Mesodermal cell (in vitro differentiated cells): ENCODE data around the gene TSPAN5.
A peak's percentile ranks its signal among the peaks of the same experiment; 100 is the strongest.

Experiments used
- H3K27ac ChIP-seq: 2 replicates; pipeline ENCODE4 v1.7.0; 2013; ENCODE audit warnings: mild to moderate bottlenecking, low read depth, low read length, moderate library complexity; ENCODE audit not compliant: severe bottlenecking
- H3K36me3 ChIP-seq: 2 replicates; pipeline ENCODE4 v1.7.1; 2013; ENCODE audit warnings: mild to moderate bottlenecking, low read length, moderate library complexity; ENCODE audit not compliant: control insufficient read depth, insufficient read depth
- H3K4me1 ChIP-seq: one replicate; pipeline ENCODE4 v1.7.1; 2013; ENCODE audit warnings: mild to moderate bottlenecking, low read length; ENCODE audit not compliant: insufficient read depth, control insufficient read depth, poor library complexity, severe bottlenecking
- H3K4me3 ChIP-seq: 2 replicates; pipeline ENCODE4 v1.7.0; 2013; ENCODE audit warnings: low read length, control low read depth, mild to moderate bottlenecking; ENCODE audit not compliant: insufficient read depth, poor library complexity, severe bottlenecking; ENCODE audit errors: extremely low read depth
- H3K9me3 ChIP-seq: 2 replicates; pipeline ENCODE4 v1.7.1; 2013; ENCODE audit warnings: mild to moderate bottlenecking, low read length, moderate library complexity; ENCODE audit not compliant: control insufficient read depth
- WGBS, 2 experiments: methylation state at CpG; one replicate each; pipeline ENCODE4 v1.1.5; 2013; ENCODE audit warnings: missing lambda C conversion rate in 2 of 2; ENCODE audit not compliant: insufficient coverage in 2 of 2; 5-methylcytosine and 5-hydroxymethylcytosine counted together

The TSPAN5 gene

DNA sequence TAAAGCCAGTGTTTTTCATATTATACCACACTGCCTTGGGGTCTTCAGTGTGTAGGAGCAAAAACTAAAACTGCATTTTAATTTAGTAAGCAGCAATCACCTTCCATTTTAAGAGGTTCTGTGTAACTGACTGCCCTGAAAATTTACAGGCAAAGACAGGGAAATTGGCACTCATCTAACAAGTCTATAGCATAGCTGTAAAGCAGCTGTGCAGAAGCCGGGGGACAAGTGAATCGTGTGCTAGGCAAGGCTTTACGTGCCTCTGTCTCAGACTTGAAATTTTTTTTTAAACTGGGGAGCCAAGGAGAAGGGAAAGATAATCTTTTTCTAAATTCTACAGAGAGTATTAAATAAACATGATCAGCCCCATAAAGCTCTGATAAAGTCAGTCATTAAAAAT is 39.7 kb downstream of the TSPAN5 start:
- H3K27ac ChIP-seq, result no peak overlapping the region
- no peaks in the 10 kb centered on the region for H3K36me3 ChIP-seq
- H3K4me1 ChIP-seq, result peaks cover 18% of the 10 kb centered on the region
- H3K9me3 ChIP-seq, result no peaks in the 10 kb centered on the region
- no CpG with 5 or more reads among the region's 3 CpGs for WGBS, 2 experiments
- H3K4me3 ChIP-seq, result no peak overlapping the region

DNA sequence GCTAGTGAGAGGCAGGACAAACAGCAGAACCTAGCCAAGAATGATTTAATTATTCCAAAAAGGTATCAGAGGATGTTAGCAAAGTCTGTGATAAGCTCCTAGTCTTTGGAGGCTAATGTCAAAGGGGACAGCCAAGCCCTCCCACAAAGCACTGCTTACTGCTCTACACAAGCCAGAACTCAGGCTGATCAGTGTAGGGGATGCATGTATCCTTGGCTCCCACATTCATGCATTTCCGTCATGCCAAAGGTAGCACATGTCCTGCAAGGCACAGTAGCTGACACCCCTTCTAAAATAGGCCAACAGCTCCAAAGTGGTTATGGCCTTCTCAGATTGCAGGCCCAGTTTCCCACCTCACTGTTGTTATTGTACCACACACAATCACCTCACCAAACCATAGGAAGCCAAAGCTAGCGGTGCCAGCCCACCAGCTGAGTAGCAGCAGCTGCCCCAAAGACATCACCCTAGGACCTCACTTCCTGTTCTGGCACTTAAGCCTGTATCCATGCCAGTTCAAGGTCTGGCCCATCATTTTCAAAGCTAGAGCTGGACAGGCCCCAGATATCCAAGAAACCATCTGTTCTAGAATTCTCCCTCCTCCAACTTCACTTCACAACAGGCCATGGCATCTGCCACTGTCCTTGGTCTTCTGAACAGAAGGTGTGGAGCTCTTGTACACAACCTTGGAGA is 40.9 kb downstream of the TSPAN5 start:
- no peaks in the 10 kb centered on the region for H3K9me3 ChIP-seq
- peaks cover 29% of the 10 kb centered on the region for H3K4me1 ChIP-seq
- 91 to 100% methylated on average over 1 to 2 of the region's 2 CpGs for WGBS, 2 experiments

DNA sequence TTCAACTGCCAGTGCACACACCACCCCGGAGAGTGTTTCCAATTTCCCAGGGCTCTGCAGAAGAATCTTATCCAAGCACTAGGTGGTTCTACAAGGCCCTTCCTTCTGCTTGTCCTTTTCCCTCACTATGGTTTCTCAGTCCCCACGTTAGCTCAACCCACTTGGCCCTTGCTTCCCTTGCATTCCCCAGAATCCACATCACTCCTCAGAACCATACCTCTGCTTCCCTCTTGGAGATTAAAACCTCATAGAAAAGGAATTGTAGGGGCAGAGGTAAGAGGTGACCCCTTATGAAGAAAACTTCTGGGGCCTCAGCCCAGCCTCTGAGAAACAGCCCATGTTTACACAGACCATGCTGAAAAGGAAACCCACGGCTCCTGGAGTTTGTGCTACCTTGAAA is 42.4 kb downstream of the TSPAN5 start:
- WGBS, 2 experiments, result 86 to 100% methylated on average over 2 to 3 of the region's 3 CpGs
- Histone ChIP-seq H3K27ac (no peak overlapping the region), H3K4me1 (peaks cover 40% of the 10 kb centered on the region), H3K9me3 (no peaks in the 10 kb centered on the region), H3K4me3 (no peak overlapping the region), H3K36me3 (no peaks in the 10 kb centered on the region)

More for the DNA sequence above, 40.9 kb downstream of the TSPAN5 start:
- H3K36me3 ChIP-seq, result no peaks in the 10 kb centered on the region
- no peak overlapping the region for H3K27ac ChIP-seq
- H3K4me3 ChIP-seq, result no peak overlapping the region

GRCh38 chr4:98614662-98615061 is 43.7 kb downstream of the TSPAN5 start:
- Histone ChIP-seq H3K27ac (no peak overlapping the region), H3K36me3 (no peaks in the 10 kb centered on the region), H3K4me3 (no peak overlapping the region), H3K4me1 (peaks cover 49% of the 10 kb centered on the region), H3K9me3 (no peaks in the 10 kb centered on the region)
- 92 to 93% methylated on average over 3 to 4 of the region's 4 CpGs for WGBS, 2 experiments

DNA sequence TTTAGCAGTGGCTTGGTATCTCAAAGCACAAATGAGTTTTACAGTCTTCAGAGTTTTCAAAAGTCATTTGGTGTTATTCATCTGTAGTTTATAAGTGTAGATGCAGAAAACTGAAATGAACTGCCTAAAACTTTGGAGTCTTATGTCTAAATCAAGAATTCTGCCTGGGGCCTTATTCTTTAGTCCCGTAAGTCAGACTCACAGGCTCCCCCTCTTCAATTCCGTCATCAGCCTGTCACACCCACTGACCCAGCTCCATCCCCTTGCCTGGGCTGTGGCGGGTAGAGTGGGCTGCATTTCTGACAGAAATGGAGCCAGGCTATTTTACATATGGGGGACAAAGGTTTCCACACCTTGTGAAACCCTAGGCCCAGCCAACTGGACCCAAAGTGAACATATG is 44.3 kb downstream of the TSPAN5 start:
- WGBS, 2 experiments, result 61 to 78% methylated on average over 1 to 3 of the region's 3 CpGs
- no peaks in the 10 kb centered on the region for H3K36me3 ChIP-seq
- no peak overlapping the region for H3K4me3 ChIP-seq
- no peaks in the 10 kb centered on the region for H3K9me3 ChIP-seq
- peak overlapping the region; percentile 37 for H3K27ac ChIP-seq
- peaks cover 54% of the 10 kb centered on the region for H3K4me1 ChIP-seq

DNA sequence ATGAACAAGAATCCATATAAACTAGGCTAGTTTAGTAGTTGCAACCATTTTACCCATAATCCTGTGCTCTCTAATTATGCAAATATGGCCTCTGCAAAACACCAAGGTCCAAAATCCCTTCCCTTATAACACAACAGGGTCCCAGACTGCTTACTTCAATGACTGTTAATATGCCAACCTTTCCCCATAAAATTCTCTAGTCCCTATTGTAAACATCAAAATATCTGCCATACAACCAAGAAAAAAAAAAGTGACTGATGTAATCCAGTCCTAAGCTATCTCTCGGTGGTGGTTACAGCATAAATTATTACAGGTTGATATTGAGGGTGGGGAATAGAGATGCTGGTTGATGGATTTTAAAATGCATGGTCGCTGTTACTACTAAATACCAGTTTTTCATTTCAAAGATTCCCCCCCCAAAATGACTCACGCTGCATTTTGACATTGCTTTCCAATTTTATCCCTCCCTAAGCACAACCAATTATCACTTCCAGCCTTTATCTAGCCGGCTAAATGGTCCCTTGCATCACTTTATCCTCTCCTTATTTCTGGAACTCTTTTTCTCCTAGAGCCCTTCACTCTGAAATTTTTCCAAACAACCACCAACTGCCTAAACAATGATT is 44.8 kb downstream of the TSPAN5 start:
- peaks cover 58% of the 10 kb centered on the region for H3K4me1 ChIP-seq
- no peaks in the 10 kb centered on the region for H3K36me3 ChIP-seq
- H3K27ac ChIP-seq, result peak overlapping the region; percentile 37
- no peaks in the 10 kb centered on the region for H3K9me3 ChIP-seq
- H3K4me3 ChIP-seq, result no peak overlapping the region
- 54 to 72% methylated on average over 2 to 3 of the region's 4 CpGs for WGBS, 2 experiments

GRCh38 chr4:98612318-98613250 is 45.8 kb downstream of the TSPAN5 start:
- Histone ChIP-seq H3K9me3 (no peaks in the 10 kb centered on the region), H3K27ac (peak overlapping the region; percentile 4), H3K4me1 (peaks cover 63% of the 10 kb centered on the region), H3K4me3 (no peak overlapping the region), H3K36me3 (no peaks in the 10 kb centered on the region)
- WGBS, 2 experiments, result 57 to 62% methylated on average over 7 to 10 of the region's 11 CpGs

GRCh38 chr4:98611677-98612317 is 46.6 kb downstream of the TSPAN5 start:
- H3K27ac ChIP-seq, result no peak overlapping the region
- 82 to 83% methylated on average over 2 to 4 of the region's 6 CpGs for WGBS, 2 experiments
- H3K9me3 ChIP-seq, result no peaks in the 10 kb centered on the region
- H3K4me1 ChIP-seq, result peaks cover 70% of the 10 kb centered on the region
- peaks cover 5% of the 10 kb centered on the region for H3K36me3 ChIP-seq
- H3K4me3 ChIP-seq, result no peak overlapping the region

DNA sequence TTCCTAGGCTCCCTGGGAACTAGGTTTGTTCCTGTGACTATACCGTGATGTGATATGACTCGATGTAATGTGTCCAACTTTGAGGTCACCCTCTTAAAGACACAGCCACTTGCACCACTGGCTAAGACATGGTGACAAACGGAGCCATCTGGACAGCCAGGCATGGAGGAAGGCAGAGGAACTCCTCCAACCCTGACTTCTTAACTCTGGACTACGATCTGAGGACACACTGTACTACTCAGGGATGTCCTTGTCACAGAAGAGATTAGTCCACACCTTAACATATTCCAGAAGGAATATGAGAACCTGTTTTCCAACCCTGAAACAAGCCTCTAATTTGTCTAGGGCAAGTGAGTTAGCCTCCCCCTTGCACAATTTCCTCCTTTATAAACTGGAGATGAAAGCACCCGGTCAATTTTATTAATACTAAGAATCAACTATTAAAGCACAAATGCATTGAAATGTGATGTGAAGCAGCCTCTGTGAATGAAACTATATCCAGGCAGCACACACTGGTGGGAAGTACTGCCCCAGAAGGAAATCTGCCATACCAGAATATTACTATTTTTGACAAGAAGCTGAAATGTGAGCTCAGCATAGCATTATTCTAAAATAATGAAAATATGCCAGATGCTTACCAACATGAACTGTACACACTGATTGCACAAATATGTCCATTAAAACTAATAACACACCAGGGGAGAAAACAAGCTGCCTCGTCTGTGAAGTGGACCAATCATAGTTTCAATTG is 47.3 kb downstream of the TSPAN5 start:
- WGBS, 2 experiments, result 96 to 98% methylated on average over 5 of the region's 6 CpGs
- Histone ChIP-seq H3K4me3 (no peak overlapping the region), H3K36me3 (peaks cover 5% of the 10 kb centered on the region), H3K4me1 (peaks cover 69% of the 10 kb centered on the region), H3K27ac (no peak overlapping the region), H3K9me3 (no peaks in the 10 kb centered on the region)

GRCh38 chr4:98610431-98610830 is 48.0 kb downstream of the TSPAN5 start:
- no peak overlapping the region for H3K27ac ChIP-seq

More at GRCh38 chr4:98610431-98610830, 48.0 kb downstream of the TSPAN5 start:
- Histone ChIP-seq H3K36me3 (peaks cover 5% of the 10 kb centered on the region), H3K4me3 (no peak overlapping the region), H3K9me3 (no peaks in the 10 kb centered on the region), H3K4me1 (peaks cover 68% of the 10 kb centered on the region)
- 87 to 90% methylated on average over 2 to 4 of the region's 6 CpGs for WGBS, 2 experiments
